SK-N-SH treated with all-trans-retinoic acid at 6 μM for 48 hours (cell line): ENCODE results near the gene LOXL3.

ENCODE experiments used
- ATAC-seq: fragments of 200-7000 bp; cut with Tn5 transposase; 3 replicates; pipeline ENCODE4 v1.9.1; 2020; ENCODE audit warnings: mild to moderate bottlenecking, moderate library complexity
- ARNTL ChIP-seq: fragments of 450-650 bp; formaldehyde crosslinking; IDR thresholded peaks from 2 replicates; pipeline ENCODE4 v1.5.0; 2020; ENCODE audit warnings: low read depth, mild to moderate bottlenecking, moderate library complexity, borderline replicate concordance
- BACH2 ChIP-seq: fragments of 250-450 bp; sonication (Bioruptor Pico); IDR thresholded peaks from 2 replicates; pipeline ENCODE4 v1.9.0; 2021; ENCODE audit warnings: mild to moderate bottlenecking, borderline replicate concordance
- CSDC2 ChIP-seq: fragments of 250-450 bp; sonication (Bioruptor Pico); IDR thresholded peaks from 2 replicates; pipeline ENCODE4 v1.5.0; 2020; ENCODE audit warnings: mild to moderate bottlenecking, moderate library complexity
- ESRRG ChIP-seq: fragments of 250-450 bp; sonication (Bioruptor Pico); IDR thresholded peaks from 2 replicates; pipeline ENCODE4 v1.6.1; 2021; ENCODE audit warnings: mild to moderate bottlenecking
- GLIS3 ChIP-seq: fragments of 250-450 bp; sonication (Bioruptor Pico); IDR thresholded peaks from 2 replicates; pipeline ENCODE4 v1.5.0; 2020; ENCODE audit warnings: mild to moderate bottlenecking, moderate library complexity
- ISL1 ChIP-seq: fragments of 250-450 bp; sonication (Bioruptor Pico); IDR thresholded peaks from 2 replicates; pipeline ENCODE4 v2.1.2; 2022; ENCODE audit warnings: mild to moderate bottlenecking, moderate library complexity
- OSR1 ChIP-seq: fragments of 250-450 bp; sonication (Bioruptor Pico); IDR thresholded peaks from 2 replicates; pipeline ENCODE4 v1.8.0; 2022; ENCODE audit warnings: moderate library complexity, mild to moderate bottlenecking, inconsistent platforms
- RARB ChIP-seq: fragments of 250-450 bp; sonication (Bioruptor Pico); IDR thresholded peaks from 2 replicates; pipeline ENCODE4 v1.8.0; 2021; ENCODE audit warnings: mild to moderate bottlenecking, moderate library complexity
- SNAI2 ChIP-seq: fragments of 250-450 bp; sonication (Bioruptor Pico); IDR thresholded peaks from 2 replicates; pipeline ENCODE4 v1.5.0; 2020; ENCODE audit warnings: mild to moderate bottlenecking, moderate library complexity
- TCF4 ChIP-seq: fragments of 250-450 bp; sonication (Bioruptor Pico); IDR thresholded peaks from 2 replicates; pipeline ENCODE4 v1.8.0; 2021; ENCODE audit warnings: mild to moderate bottlenecking, moderate library complexity, borderline replicate concordance
- TOX ChIP-seq: fragments of 250-450 bp; sonication (Bioruptor Pico); IDR thresholded peaks from 2 replicates; pipeline ENCODE4 v1.8.0; 2021; ENCODE audit warnings: mild to moderate bottlenecking, moderate library complexity, borderline replicate concordance
- ZC3H10 ChIP-seq: fragments of 250-450 bp; sonication (Bioruptor Pico); IDR thresholded peaks from 2 replicates; pipeline ENCODE4 v1.5.1; 2021; ENCODE audit warnings: mild to moderate bottlenecking, moderate library complexity
- ZFP3 ChIP-seq: fragments of 250-450 bp; sonication (Bioruptor Pico); IDR thresholded peaks from 2 replicates; pipeline ENCODE4 v1.5.0; 2020; ENCODE audit warnings: mild to moderate bottlenecking, moderate library complexity
- ZFP30 ChIP-seq: fragments of 450-650 bp; formaldehyde crosslinking; IDR thresholded peaks from 2 replicates; pipeline ENCODE4 v1.5.0; 2022; ENCODE audit warnings: mild to moderate bottlenecking, moderate library complexity
- ZNF565 ChIP-seq: fragments of 450-650 bp; formaldehyde crosslinking; conservative IDR thresholded peaks from 2 replicates; pipeline ENCODE4 v1.5.0; 2020; ENCODE audit warnings: low read depth, mild to moderate bottlenecking, moderate library complexity
- ZNF70 ChIP-seq: fragments of 450-650 bp; formaldehyde crosslinking; IDR thresholded peaks from 2 replicates; pipeline ENCODE4 v1.5.0; 2020; ENCODE audit warnings: mild to moderate bottlenecking, moderate library complexity
- ZNF8 ChIP-seq: fragments of 450-650 bp; formaldehyde crosslinking; IDR thresholded peaks from 2 replicates; pipeline ENCODE4 v1.5.0; 2020; ENCODE audit warnings: mild to moderate bottlenecking, moderate library complexity
- TF ChIP-seq, protein P1 (sequence below): fragments of 250-450 bp; sonication (Bioruptor Pico); IDR thresholded peaks from 2 replicates; pipeline ENCODE4 v1.5.1; 2021; ENCODE audit warnings: mild to moderate bottlenecking, moderate library complexity
- TF ChIP-seq, protein P2 (sequence below): fragments of 250-450 bp; sonication (Bioruptor Pico); IDR thresholded peaks from 2 replicates; pipeline ENCODE4 v1.5.1; 2020; ENCODE audit warnings: low read depth, mild to moderate bottlenecking, moderate library complexity
- TF ChIP-seq, protein P3 (sequence below): fragments of 250-450 bp; sonication (Bioruptor Pico); IDR thresholded peaks from 2 replicates; pipeline ENCODE4 v1.8.0; 2021; ENCODE audit warnings: low read depth, mild to moderate bottlenecking, moderate library complexity, borderline replicate concordance
- TF ChIP-seq, protein P4 (sequence below): fragments of 250-450 bp; sonication (Bioruptor Pico); IDR thresholded peaks from 2 replicates; pipeline ENCODE4 v1.8.0; 2020; ENCODE audit warnings: mild to moderate bottlenecking, moderate library complexity, borderline replicate concordance
- TF ChIP-seq, protein P5 (sequence below): fragments of 250-450 bp; sonication (Bioruptor Pico); IDR thresholded peaks from 2 replicates; pipeline ENCODE4 v1.5.0; 2020; ENCODE audit warnings: mild to moderate bottlenecking, moderate library complexity

The LOXL3 gene

DNA sequence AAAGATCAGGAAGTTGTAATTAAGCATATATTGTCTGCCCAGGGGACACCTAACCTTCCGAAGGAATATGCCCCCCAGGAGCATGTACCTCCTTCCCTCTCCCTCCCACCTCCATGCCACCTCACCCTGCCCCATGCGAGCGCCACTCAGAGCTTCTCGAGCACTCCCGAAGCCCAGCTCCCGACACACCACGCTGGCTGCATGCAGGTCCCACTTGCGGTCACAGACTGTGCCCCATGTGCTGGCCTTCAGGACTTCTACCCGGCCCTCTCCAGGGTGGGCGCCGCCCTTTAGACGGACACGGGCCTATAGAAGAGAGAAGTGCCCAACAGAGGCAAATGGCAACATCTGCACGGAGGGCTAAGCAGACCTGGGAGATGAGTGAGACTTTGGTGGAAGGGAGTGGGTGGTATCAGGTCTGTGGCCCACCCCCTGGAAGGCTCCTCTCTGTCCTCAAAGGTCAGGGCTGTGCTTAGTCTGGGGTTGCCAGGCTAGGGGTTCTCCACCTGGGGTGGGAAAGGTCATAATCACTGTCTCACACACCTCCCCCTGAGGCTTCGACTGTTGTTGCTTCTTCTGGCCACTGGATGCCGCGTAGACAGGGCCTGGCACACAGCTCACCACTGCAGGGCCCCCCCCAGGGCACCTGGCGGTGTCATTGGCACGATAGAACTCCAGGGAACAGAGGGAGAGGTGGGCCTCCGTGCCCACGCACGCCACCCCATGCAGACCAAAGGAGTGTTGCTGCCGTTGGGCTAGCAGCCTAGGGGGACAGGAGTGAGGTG, 17.4 kb downstream of the LOXL3 start:
- TF ChIP-seq TCF4 (CRISPR knock-in tag) (no peak), TOX (no peak), ZNF8 (CRISPR knock-in tag) (no peak), ZC3H10 (no peak), ISL1 (no peak), RARB (CRISPR knock-in tag) (no peak), ZFP3 (CRISPR knock-in tag) (no peak), ZFP30 (CRISPR knock-in tag) (no peak), ESRRG (CRISPR knock-in tag) (no peak), ARNTL (CRISPR knock-in tag) (no peak), CSDC2 (CRISPR knock-in tag) (no peak), BACH2 (CRISPR knock-in tag) (no peak), ZNF70 (no peak), ZNF565 (CRISPR knock-in tag) (no peak), GLIS3 (CRISPR knock-in tag) (no peak)
- TF ChIP-seq, protein P1, sequence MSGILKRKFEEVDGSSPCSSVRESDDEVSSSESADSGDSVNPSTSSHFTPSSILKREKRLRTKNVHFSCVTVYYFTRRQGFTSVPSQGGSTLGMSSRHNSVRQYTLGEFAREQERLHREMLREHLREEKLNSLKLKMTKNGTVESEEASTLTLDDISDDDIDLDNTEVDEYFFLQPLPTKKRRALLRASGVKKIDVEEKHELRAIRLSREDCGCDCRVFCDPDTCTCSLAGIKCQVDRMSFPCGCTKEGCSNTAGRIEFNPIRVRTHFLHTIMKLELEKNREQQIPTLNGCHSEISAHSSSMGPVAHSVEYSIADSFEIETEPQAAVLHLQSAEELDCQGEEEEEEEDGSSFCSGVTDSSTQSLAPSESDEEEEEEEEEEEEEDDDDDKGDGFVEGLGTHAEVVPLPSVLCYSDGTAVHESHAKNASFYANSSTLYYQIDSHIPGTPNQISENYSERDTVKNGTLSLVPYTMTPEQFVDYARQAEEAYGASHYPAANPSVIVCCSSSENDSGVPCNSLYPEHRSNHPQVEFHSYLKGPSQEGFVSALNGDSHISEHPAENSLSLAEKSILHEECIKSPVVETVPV (CRISPR knock-in tag) = no peak
- TF ChIP-seq, protein P2, sequence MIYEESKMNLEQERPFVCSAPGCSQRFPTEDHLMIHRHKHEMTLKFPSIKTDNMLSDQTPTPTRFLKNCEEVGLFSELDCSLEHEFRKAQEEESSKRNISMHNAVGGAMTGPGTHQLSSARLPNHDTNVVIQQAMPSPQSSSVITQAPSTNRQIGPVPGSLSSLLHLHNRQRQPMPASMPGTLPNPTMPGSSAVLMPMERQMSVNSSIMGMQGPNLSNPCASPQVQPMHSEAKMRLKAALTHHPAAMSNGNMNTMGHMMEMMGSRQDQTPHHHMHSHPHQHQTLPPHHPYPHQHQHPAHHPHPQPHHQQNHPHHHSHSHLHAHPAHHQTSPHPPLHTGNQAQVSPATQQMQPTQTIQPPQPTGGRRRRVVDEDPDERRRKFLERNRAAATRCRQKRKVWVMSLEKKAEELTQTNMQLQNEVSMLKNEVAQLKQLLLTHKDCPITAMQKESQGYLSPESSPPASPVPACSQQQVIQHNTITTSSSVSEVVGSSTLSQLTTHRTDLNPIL (CRISPR knock-in tag) = no peak
- TF ChIP-seq, protein P3, sequence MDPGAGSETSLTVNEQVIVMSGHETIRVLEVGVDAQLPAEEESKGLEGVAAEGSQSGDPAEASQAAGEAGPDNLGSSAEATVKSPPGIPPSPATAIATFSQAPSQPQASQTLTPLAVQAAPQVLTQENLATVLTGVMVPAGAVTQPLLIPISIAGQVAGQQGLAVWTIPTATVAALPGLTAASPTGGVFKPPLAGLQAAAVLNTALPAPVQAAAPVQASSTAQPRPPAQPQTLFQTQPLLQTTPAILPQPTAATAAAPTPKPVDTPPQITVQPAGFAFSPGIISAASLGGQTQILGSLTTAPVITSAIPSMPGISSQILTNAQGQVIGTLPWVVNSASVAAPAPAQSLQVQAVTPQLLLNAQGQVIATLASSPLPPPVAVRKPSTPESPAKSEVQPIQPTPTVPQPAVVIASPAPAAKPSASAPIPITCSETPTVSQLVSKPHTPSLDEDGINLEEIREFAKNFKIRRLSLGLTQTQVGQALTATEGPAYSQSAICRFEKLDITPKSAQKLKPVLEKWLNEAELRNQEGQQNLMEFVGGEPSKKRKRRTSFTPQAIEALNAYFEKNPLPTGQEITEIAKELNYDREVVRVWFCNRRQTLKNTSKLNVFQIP (CRISPR knock-in tag) = no peak
- TF ChIP-seq, protein P4, sequence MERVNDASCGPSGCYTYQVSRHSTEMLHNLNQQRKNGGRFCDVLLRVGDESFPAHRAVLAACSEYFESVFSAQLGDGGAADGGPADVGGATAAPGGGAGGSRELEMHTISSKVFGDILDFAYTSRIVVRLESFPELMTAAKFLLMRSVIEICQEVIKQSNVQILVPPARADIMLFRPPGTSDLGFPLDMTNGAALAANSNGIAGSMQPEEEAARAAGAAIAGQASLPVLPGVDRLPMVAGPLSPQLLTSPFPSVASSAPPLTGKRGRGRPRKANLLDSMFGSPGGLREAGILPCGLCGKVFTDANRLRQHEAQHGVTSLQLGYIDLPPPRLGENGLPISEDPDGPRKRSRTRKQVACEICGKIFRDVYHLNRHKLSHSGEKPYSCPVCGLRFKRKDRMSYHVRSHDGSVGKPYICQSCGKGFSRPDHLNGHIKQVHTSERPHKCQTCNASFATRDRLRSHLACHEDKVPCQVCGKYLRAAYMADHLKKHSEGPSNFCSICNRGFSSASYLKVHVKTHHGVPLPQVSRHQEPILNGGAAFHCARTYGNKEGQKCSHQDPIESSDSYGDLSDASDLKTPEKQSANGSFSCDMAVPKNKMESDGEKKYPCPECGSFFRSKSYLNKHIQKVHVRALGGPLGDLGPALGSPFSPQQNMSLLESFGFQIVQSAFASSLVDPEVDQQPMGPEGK (CRISPR knock-in tag) = no peak
- TF ChIP-seq, protein P5, sequence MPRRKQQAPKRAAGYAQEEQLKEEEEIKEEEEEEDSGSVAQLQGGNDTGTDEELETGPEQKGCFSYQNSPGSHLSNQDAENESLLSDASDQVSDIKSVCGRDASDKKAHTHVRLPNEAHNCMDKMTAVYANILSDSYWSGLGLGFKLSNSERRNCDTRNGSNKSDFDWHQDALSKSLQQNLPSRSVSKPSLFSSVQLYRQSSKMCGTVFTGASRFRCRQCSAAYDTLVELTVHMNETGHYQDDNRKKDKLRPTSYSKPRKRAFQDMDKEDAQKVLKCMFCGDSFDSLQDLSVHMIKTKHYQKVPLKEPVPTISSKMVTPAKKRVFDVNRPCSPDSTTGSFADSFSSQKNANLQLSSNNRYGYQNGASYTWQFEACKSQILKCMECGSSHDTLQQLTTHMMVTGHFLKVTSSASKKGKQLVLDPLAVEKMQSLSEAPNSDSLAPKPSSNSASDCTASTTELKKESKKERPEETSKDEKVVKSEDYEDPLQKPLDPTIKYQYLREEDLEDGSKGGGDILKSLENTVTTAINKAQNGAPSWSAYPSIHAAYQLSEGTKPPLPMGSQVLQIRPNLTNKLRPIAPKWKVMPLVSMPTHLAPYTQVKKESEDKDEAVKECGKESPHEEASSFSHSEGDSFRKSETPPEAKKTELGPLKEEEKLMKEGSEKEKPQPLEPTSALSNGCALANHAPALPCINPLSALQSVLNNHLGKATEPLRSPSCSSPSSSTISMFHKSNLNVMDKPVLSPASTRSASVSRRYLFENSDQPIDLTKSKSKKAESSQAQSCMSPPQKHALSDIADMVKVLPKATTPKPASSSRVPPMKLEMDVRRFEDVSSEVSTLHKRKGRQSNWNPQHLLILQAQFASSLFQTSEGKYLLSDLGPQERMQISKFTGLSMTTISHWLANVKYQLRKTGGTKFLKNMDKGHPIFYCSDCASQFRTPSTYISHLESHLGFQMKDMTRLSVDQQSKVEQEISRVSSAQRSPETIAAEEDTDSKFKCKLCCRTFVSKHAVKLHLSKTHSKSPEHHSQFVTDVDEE (CRISPR knock-in tag) = no peak
- no peak; the same call in none of the 3 replicates for ATAC-seq

DNA sequence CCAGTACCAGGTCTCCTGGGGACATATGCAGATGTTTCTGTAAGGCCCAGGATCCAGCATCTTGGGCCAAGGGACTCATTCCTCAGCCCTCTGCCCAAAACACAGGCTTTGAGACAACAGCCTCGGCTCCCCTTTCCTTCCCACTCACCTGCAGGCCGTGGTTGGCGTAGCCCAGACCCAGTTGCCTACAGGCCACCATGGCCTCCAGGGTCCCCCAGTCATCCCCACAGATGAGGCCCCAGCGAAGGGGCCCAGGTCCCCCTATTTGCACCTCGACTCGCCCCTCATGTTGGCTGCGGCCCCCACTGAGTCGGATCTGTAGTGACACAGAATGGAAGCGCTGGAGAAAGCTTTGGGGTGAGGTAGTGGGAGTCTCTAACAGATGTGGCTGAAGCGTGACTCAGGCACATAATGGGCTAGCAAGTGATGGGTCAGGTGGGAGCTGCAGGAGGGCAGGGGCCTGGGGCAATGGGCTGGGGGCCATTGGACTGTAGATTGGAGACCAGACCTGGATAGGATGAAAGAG, 18.2 kb downstream of the LOXL3 start:
- ATAC-seq = no peak
- no peak for TF ChIP-seq ZC3H10
- TF ChIP-seq ZNF70 = no peak
- TF ChIP-seq OSR1 (CRISPR knock-in tag) = no peak
- TF ChIP-seq, protein P3 (CRISPR knock-in tag) = no peak
- no peak for TF ChIP-seq ZFP30 (CRISPR knock-in tag)
- TF ChIP-seq ZNF565 (CRISPR knock-in tag) = no peak
- no peak for TF ChIP-seq SNAI2 (CRISPR knock-in tag)
- TF ChIP-seq ZNF8 (CRISPR knock-in tag) = no peak
- TF ChIP-seq RARB (CRISPR knock-in tag) = no peak
- TF ChIP-seq BACH2 (CRISPR knock-in tag) = no peak
- TF ChIP-seq, protein P4 (CRISPR knock-in tag) = no peak
- TF ChIP-seq TOX = no peak
- no peak for TF ChIP-seq ARNTL (CRISPR knock-in tag)
- no peak for TF ChIP-seq ISL1
